ENCODE results near the gene LRRC73. TPM values are rescaled to one million over a fixed set of nuclear protein-coding genes. Genes with fewer than 3 reads are reported as not detected.
A peak's percentile ranks its signal among the peaks of the same experiment; 100 is the strongest.

The LRRC73 gene
- total RNA-seq, 1 donor: 0.63 TPM

DNA sequence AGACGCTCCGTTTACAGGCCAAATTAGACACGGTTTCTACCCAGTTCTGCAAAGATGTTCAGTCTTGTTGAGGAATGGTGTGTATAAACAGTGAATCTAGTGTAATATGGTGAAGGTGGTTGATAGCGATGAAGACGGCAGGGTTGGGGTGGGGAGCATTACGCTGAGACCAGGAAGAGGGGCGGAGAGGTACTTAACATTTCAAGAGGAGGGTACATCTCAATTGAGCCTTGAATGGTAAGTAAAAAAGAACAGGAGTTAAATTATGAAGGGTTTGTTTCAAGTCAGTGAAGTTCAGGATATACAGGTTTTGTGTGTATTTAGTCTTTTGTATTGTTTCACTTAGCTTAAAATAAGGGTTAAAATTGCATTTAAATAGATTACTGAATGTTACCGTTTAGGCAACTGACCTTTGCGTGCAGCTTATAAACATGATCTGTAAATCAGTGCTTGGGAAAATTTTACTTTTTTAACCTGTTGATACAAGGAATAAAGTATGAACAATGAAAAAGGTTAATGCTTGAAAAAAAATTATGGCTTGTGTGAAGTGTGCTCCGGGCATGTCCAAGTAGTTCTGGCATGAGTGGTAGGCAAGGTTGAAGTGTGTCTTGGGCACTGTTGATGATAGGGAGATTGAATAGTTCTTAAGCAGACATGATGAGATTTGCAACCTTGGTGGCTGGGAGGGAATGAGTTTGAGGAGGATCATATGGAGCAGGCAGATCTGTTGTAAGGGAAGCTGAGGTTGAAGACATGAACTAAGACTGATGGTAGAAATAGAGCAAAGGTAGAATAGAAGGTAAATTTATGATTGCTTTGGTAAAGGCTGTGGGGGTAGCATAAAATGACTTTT lies 7.6 kb upstream of the LRRC73 start:
- no peak for DNase-seq (ENCODE audit: low read depth)
- TF ChIP-seq, protein P1, sequence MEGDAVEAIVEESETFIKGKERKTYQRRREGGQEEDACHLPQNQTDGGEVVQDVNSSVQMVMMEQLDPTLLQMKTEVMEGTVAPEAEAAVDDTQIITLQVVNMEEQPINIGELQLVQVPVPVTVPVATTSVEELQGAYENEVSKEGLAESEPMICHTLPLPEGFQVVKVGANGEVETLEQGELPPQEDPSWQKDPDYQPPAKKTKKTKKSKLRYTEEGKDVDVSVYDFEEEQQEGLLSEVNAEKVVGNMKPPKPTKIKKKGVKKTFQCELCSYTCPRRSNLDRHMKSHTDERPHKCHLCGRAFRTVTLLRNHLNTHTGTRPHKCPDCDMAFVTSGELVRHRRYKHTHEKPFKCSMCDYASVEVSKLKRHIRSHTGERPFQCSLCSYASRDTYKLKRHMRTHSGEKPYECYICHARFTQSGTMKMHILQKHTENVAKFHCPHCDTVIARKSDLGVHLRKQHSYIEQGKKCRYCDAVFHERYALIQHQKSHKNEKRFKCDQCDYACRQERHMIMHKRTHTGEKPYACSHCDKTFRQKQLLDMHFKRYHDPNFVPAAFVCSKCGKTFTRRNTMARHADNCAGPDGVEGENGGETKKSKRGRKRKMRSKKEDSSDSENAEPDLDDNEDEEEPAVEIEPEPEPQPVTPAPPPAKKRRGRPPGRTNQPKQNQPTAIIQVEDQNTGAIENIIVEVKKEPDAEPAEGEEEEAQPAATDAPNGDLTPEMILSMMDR (IDR thresholded peaks at IDR 0.05; ENCODE audit: insufficient read depth, low read length): no peak
- peak overlapping the region; percentile 100 for H3K4me3 ChIP-seq (ENCODE audit: low read depth, low read length)

DNA sequence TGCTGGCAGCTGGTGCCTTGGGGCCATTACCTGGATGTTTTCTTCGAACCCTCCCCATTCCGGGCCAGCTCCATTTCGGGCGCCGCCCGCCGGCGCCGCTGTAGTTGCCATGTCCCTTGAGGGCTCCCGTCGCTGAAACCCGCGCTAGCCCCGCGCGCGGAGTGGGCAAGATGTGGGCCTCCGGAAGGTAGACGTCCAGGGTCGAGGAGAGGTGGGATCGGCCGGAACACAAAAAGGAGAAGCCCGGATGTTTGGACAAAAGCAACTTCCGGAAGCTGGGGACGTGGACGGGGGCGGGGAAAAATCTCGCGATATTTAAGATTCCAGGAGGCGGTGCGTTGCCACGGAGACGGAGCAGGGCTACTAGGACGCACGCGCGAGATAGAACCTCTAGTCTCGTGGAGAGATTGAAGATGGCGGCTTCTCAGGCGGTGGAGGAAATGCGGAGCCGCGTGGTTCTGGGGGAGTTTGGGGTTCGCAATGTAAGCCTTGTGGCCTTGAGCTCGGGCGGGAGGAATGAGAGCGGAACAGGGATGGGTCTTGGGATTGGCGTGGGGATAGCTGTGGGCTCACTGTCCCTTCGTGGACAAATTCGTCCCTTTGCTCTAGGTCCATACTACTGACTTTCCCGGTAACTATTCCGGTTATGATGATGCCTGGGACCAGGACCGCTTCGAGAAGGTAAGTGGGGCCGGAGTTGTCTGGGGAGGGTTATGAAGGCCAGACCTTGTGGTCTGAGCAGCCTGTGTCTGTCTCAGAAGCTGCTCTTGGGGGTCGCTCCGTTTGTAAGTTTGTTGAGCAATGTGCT lies 6.8 kb upstream of the LRRC73 start, which contains the start of the genes POLR1C and YIPF3:
TSS of gene POLR1C (plus strand) at position 393 of the 808 bp plus-strand sequence. CDS start at position 414, 21 bp downstream.
TSS of gene YIPF3 (minus strand) at position 230 of the 808 bp plus-strand sequence. CDS start at position 111, 119 bp downstream.
- TF ChIP-seq, protein P1 (IDR thresholded peaks at IDR 0.05; ENCODE audit: insufficient read depth, low read length): no peak

DNA sequence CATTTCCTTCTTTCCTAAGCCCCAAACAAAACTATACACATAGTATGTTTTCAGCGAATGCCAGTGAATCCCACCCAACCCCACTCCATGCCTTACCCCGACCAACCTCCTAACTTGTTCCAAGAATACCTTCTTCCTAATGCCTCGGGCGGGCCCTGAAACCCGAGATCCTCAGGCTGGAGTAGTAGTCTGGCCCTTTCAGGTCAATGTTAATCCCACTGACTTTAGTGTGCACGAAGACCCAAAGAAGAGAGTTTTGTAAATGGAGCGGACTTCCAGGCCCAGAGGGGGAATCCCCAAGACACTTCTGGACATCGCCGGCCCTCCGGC lies 6.2 kb upstream of the LRRC73 start:
- TF ChIP-seq, protein P1 (IDR thresholded peaks at IDR 0.05; ENCODE audit: insufficient read depth, low read length): no peak
- H3K4me3 ChIP-seq (ENCODE audit: low read depth, low read length): peak overlapping the region; percentile 96
- no peak for DNase-seq (ENCODE audit: low read depth)

More for the DNA sequence above, 6.8 kb upstream of the LRRC73 start, which contains the start of the genes POLR1C and YIPF3:
- H3K4me3 ChIP-seq (ENCODE audit: low read depth, low read length): peak within 1 kb of the TSS; percentile 100
- peak; percentile 99 for DNase-seq (ENCODE audit: low read depth)

DNA sequence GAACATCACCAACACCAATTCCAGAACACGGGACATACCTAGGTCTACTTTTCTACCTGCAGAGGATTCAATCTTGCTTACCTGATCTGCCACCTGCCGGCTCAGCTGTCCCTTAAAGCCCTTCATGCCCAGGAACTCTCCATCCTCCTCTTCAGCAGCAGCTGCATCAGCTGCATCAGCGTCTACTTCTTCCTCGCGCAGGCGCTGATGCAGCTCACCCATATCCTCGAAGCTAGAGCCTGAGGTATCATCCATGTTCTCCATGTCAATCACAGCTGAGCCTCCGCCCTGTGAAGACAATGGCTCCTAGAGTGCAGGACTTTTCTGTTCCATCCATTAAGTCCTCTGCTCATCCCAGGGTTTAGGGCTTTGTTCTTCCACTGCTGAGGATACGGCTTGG lies 5.7 kb upstream of the LRRC73 start:
- no peak for DNase-seq (ENCODE audit: low read depth)

DNA sequence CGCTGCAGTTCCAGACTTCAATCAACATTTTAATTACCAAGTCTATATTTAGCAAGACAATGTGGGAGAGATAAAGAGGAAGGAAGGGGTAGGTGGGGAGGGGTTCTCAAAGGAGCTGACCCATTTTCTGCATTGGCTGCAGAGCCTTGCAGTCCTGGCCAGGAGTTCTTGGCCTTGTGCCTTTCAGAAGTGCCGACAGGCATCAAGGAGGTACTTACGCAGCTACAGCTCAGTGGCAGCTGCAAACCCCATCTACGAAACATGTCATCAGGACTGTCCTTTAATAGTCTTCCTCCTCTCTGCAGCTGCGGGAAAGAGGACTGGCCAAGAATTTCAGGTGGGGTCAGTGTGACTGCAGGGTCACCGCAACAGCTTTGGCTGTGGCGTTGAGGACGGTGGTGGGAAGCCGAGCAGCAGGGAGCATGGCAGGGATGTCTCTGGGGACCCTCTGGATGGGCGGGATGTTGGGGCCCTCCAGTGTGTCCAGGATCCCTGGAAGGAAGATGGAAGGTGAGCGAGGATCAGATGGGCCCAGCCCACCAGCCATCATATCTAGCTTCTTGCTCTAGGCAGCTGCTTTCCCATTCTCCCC lies 1.8 kb upstream of the LRRC73 start:
- no peak for DNase-seq (ENCODE audit: low read depth)
- TF ChIP-seq, protein P1 (IDR thresholded peaks at IDR 0.05; ENCODE audit: insufficient read depth, low read length): no peak

More for the DNA sequence above, 5.7 kb upstream of the LRRC73 start:
- peak overlapping the region; percentile 96 for H3K4me3 ChIP-seq (ENCODE audit: low read depth, low read length)
- TF ChIP-seq, protein P1 (IDR thresholded peaks at IDR 0.05; ENCODE audit: insufficient read depth, low read length): no peak

DNA sequence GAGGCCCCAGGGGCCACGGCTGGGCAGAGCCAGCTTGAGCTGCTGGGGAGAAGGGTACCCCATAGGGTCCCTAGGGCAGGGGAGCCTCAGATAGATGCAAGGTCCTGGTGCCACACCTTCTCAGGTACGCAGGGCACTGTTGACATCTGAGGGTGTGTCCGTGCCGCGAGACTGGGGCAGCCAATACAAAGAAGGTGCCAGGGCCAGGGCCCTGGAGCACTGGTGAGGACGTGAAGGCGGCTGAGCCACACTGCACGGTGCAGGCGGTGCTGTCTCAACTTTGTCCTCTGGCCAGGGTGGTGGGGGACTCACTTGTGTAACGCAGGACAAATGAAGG lies 649 bp upstream of the LRRC73 start:
- TF ChIP-seq, protein P1 (IDR thresholded peaks at IDR 0.05; ENCODE audit: insufficient read depth, low read length): no peak
- peak overlapping the region; percentile 67 for H3K4me3 ChIP-seq (ENCODE audit: low read depth, low read length)
- DNase-seq (ENCODE audit: low read depth): no peak

More for the DNA sequence above, 1.8 kb upstream of the LRRC73 start:
- H3K4me3 ChIP-seq (ENCODE audit: low read depth, low read length): no peak overlapping the region
